ENCODE data around the gene TPRN. TPM values are rescaled to one million over a fixed set of nuclear protein-coding genes. Genes with fewer than 3 reads are reported as not detected.

The TPRN gene
- total and polyA plus RNA-seq, 9 of the 15 experiments (the other 6 are each of a cell fraction or from before 2014, with no cell fraction given): 0.31 to 31.9 (median 4.4) TPM

DNA sequence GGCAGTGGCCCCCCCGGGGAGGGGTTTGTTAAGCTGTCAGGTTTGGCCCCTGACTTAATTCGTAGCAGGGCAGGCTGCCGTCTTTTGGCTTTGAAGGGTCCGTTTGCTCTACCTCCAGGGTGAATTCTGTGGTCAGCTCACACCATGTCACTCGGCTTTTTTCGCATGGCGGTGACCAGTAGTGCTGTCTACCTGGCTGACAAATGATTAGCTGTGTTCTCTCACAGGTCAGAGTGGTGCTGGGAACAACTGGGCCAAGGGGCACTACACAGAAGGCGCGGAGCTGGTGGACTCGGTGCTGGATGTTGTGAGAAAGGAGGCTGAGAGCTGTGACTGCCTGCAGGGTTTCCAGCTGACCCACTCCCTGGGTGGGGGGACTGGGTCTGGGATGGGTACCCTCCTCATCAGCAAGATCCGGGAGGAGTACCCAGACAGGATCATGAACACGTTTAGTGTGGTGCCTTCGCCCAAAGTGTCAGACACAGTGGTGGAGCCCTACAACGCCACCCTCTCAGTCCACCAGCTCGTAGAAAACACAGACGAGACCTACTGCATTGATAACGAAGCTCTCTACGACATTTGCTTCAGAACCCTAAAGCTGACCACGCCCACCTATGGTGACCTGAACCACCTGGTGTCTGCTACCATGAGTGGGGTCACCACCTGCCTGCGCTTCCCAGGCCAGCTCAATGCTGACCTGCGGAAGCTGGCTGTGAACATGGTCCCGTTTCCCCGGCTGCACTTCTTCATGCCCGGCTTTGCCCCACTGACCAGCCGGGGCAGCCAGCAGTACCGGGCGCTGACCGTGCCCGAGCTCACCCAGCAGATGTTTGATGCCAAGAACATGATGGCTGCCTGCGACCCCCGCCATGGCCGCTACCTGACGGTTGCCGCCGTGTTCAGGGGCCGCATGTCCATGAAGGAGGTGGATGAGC, 42.0 kb upstream of the TPRN start (continued):
- TF ChIP-seq, protein P1, sequence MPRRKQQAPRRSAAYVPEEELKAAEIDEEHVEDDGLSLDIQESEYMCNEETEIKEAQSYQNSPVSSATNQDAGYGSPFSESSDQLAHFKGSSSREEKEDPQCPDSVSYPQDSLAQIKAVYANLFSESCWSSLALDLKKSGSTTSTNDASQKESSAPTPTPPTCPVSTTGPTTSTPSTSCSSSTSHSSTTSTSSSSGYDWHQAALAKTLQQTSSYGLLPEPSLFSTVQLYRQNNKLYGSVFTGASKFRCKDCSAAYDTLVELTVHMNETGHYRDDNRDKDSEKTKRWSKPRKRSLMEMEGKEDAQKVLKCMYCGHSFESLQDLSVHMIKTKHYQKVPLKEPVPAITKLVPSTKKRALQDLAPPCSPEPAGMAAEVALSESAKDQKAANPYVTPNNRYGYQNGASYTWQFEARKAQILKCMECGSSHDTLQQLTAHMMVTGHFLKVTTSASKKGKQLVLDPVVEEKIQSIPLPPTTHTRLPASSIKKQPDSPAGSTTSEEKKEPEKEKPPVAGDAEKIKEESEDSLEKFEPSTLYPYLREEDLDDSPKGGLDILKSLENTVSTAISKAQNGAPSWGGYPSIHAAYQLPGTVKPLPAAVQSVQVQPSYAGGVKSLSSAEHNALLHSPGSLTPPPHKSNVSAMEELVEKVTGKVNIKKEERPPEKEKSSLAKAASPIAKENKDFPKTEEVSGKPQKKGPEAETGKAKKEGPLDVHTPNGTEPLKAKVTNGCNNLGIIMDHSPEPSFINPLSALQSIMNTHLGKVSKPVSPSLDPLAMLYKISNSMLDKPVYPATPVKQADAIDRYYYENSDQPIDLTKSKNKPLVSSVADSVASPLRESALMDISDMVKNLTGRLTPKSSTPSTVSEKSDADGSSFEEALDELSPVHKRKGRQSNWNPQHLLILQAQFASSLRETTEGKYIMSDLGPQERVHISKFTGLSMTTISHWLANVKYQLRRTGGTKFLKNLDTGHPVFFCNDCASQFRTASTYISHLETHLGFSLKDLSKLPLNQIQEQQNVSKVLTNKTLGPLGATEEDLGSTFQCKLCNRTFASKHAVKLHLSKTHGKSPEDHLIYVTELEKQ (CRISPR knock-in tag; IDR thresholded peaks at IDR 0.05): no peak
- TF ChIP-seq KAT7 (CRISPR knock-in tag; IDR thresholded peaks at IDR 0.05; ENCODE audit: borderline replicate concordance) (peak; percentile 29; the same call in 1 of the 2 replicates), FOXK1 (CRISPR knock-in tag; IDR thresholded peaks at IDR 0.05; ENCODE audit: borderline replicate concordance) (0 out of 2 replicates have a peak, but pooled peaks have one; percentile 4), ZNF274 (IDR thresholded peaks at IDR 0.05; ENCODE audit: borderline replicate concordance, low read depth, low read length) (no peak), YY1 (IDR thresholded peaks at IDR 0.05; ENCODE audit: borderline replicate concordance in 1 of 3, control insufficient read depth in 1 of 3, extremely low read depth in 1 of 3, insufficient read depth in 3 of 3, insufficient read length in 1 of 3, insufficient replicate concordance in 2 of 3, low read depth in 1 of 3, low read length in 2 of 3) (peak in 1 of 3 experiments; percentile 40), TBL1XR1 (IDR thresholded peaks at IDR 0.05; ENCODE audit: low read length in 2 of 2) (no peak), BCOR (IDR thresholded peaks at IDR 0.05) (no peak), FOXK2 (conservative IDR thresholded peaks at IDR 0.05 in 1 of 2, IDR thresholded peaks at IDR 0.05 in 1 of 2; ENCODE audit: low read depth in 2 of 2) (no peak), PCBP1 (IDR thresholded peaks at IDR 0.05; ENCODE audit: low read depth, low read length, poor library complexity, severe bottlenecking) (no peak), CHD1 (IDR thresholded peaks at IDR 0.05; ENCODE audit: low read length) (peak; percentile 61), RBFOX2 (IDR thresholded peaks at IDR 0.05; ENCODE audit: low read depth, low read length) (peak; percentile 84), RBM22 (IDR thresholded peaks at IDR 0.05; ENCODE audit: low read depth, low read length, poor library complexity, severe bottlenecking) (peak; percentile 94), MAFG (tag; conservative IDR thresholded peaks at IDR 0.05) (no peak), ZNF12 (CRISPR knock-in tag; IDR thresholded peaks at IDR 0.05) (no peak)
- TF ChIP-seq, protein P2, sequence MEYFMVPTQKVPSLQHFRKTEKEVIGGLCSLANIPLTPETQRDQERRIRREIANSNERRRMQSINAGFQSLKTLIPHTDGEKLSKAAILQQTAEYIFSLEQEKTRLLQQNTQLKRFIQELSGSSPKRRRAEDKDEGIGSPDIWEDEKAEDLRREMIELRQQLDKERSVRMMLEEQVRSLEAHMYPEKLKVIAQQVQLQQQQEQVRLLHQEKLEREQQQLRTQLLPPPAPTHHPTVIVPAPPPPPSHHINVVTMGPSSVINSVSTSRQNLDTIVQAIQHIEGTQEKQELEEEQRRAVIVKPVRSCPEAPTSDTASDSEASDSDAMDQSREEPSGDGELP (CRISPR knock-in tag; IDR thresholded peaks at IDR 0.05; ENCODE audit: borderline replicate concordance): 0 out of 2 replicates have a peak, but pooled peaks have one; percentile 11
- TF ChIP-seq, protein P3, sequence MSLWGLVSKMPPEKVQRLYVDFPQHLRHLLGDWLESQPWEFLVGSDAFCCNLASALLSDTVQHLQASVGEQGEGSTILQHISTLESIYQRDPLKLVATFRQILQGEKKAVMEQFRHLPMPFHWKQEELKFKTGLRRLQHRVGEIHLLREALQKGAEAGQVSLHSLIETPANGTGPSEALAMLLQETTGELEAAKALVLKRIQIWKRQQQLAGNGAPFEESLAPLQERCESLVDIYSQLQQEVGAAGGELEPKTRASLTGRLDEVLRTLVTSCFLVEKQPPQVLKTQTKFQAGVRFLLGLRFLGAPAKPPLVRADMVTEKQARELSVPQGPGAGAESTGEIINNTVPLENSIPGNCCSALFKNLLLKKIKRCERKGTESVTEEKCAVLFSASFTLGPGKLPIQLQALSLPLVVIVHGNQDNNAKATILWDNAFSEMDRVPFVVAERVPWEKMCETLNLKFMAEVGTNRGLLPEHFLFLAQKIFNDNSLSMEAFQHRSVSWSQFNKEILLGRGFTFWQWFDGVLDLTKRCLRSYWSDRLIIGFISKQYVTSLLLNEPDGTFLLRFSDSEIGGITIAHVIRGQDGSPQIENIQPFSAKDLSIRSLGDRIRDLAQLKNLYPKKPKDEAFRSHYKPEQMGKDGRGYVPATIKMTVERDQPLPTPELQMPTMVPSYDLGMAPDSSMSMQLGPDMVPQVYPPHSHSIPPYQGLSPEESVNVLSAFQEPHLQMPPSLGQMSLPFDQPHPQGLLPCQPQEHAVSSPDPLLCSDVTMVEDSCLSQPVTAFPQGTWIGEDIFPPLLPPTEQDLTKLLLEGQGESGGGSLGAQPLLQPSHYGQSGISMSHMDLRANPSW (CRISPR knock-in tag; IDR thresholded peaks at IDR 0.05): no peak
- TF ChIP-seq, protein P4, sequence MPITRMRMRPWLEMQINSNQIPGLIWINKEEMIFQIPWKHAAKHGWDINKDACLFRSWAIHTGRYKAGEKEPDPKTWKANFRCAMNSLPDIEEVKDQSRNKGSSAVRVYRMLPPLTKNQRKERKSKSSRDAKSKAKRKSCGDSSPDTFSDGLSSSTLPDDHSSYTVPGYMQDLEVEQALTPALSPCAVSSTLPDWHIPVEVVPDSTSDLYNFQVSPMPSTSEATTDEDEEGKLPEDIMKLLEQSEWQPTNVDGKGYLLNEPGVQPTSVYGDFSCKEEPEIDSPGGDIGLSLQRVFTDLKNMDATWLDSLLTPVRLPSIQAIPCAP (CRISPR knock-in tag; IDR thresholded peaks at IDR 0.05; ENCODE audit: borderline replicate concordance): no peak
